HCT116 (cell line): ENCODE measurements around the gene SULT1E1. TPM values are rescaled to one million over a fixed set of nuclear protein-coding genes. Genes with fewer than 3 reads are reported as not detected.
A peak's percentile ranks its signal among the peaks of the same experiment; 100 is the strongest.

Experiments
- ATAC-seq: fragments of 200-7000 bp; cut with Tn5 transposase; 2 replicates; pipeline ENCODE4 v1.9.1; 2020; ENCODE audit warnings: mild to moderate bottlenecking, moderate library complexity
- BruUV-seq: library from RNA; stranded (reverse); fragments of 400-500 nt; replicated peaks from 2 replicates; lab custom pipeline; 2021; lab: Mats Ljungman, UMichigan
- CTCF ChIA-PET: fragments of 300-600 bp; sonication (Branson Sonifier 250); formaldehyde crosslinking; loops from one replicate; lab custom pipeline; 2021; ENCODE audit warnings: antibody characterized with exemption; lab: Charles Lee
- POLR2A ChIA-PET: fragments of 300-600, 350-600 bp; sonication (Branson Sonifier 250); formaldehyde crosslinking; loops from one replicate; lab custom pipeline; 2021; ENCODE audit warnings: antibody characterized with exemption; lab: Charles Lee
- RAD21 ChIA-PET, 2 experiments: fragments of 300-600 bp; sonication (Branson Sonifier 250); formaldehyde crosslinking; loops; one replicate each; lab custom pipeline; 2023; ENCODE audit warnings: low total read pairs in 2 of 2; ENCODE audit not compliant: uncharacterized antibody in 2 of 2, unreplicated experiment in 2 of 2, low non-redundant PET in 1 of 2; lab: Charles Lee
- DNase-seq: peaks from one replicate; pipeline ENCODE4 v3.0.0-alpha.2; 2010; ENCODE audit warnings: low read depth, low spot score
- H2AFZ ChIP-seq: fragments of 200-600 bp; shearing (Covaris generic), sonication (generic); 2 replicates; pipeline ENCODE4 v1.6.1; 2017; ENCODE audit warnings: low read depth, mixed run types, mixed read lengths, antibody characterized with exemption, low read length; ENCODE audit not compliant: poor library complexity, severe bottlenecking
- H3K27ac ChIP-seq: 2 replicates; pipeline ENCODE4 v1.5.1; 2012; ENCODE audit warnings: low read depth, low read length
- H3K27me3 ChIP-seq: fragments of 200-600 bp; sonication (generic); 2 replicates; pipeline ENCODE4 v1.6.1; 2016; ENCODE audit warnings: mixed run types, low read length, mixed read lengths; ENCODE audit not compliant: insufficient read depth
- H3K36me3 ChIP-seq, 2 experiments: fragments of 200-500 bp in 1 of 2; fragments of 200-600 bp in 1 of 2; sonication (Bioruptor generic) in 1 of 2; sonication (generic) in 1 of 2; 2 replicates each; pipeline versions ENCODE4 v1.5.1 to v1.6.1; 2014 to 2016; ENCODE audit warnings: low read length in 2 of 2, inconsistent platforms in 1 of 2, mixed read lengths in 1 of 2, mixed run types in 1 of 2; ENCODE audit not compliant: insufficient read depth in 2 of 2, control insufficient read depth in 1 of 2
- H3K4me1 ChIP-seq, 2 experiments: fragments of 200-600 bp in 1 of 2; sonication (generic) in 1 of 2; 2 replicates each; pipeline versions ENCODE4 v1.5.1 to v1.6.1; 2012 to 2017; ENCODE audit warnings: low read length in 2 of 2, inconsistent platforms in 1 of 2, mild to moderate bottlenecking in 1 of 2, mixed read lengths in 1 of 2, mixed run types in 1 of 2, moderate library complexity in 1 of 2; ENCODE audit not compliant: insufficient read depth in 2 of 2, control insufficient read depth in 1 of 2
- H3K4me2 ChIP-seq: fragments of 200-600 bp; sonication (generic); 2 replicates; pipeline ENCODE4 v1.6.1; 2017; ENCODE audit warnings: mixed run types, low read length, mixed read lengths
- H3K4me3 ChIP-seq, 2 experiments: fragments of 200-600 bp in 1 of 2; sonication (generic) in 1 of 2; replicated peaks in 1 of 2; 2 replicates each; pipeline ENCODE4 v1.5.1; 2011 to 2016; ENCODE audit warnings: low read length in 2 of 2, control low read depth in 1 of 2, low read depth in 1 of 2, mild to moderate bottlenecking in 1 of 2, mixed read lengths in 1 of 2, mixed run types in 1 of 2
- H3K79me2 ChIP-seq: fragments of 200-600 bp; sonication (generic); 2 replicates; pipeline ENCODE4 v1.6.1; 2017; ENCODE audit warnings: mild to moderate bottlenecking, mixed run types, low read length, moderate library complexity, mixed read lengths; ENCODE audit not compliant: insufficient read depth
- H3K9ac ChIP-seq: fragments of 200-600 bp; sonication (generic); 2 replicates; pipeline ENCODE4 v1.6.1; 2016; ENCODE audit warnings: low read length, mixed read lengths
- H3K9me2 ChIP-seq: fragments of 200-600 bp; sonication (generic), shearing (Covaris generic); 2 replicates; pipeline ENCODE4 v1.6.1; 2017; ENCODE audit warnings: mixed run types, mild to moderate bottlenecking, moderate library complexity; ENCODE audit not compliant: insufficient read depth
- H3K9me3 ChIP-seq, 2 experiments: fragments of 200-500 bp in 1 of 2; fragments of 200-600 bp in 1 of 2; sonication (Bioruptor generic) in 1 of 2; sonication (generic) in 1 of 2; 2 replicates each; pipeline ENCODE4 v1.6.1; 2014 to 2017; ENCODE audit warnings: low read length in 2 of 2, mixed read lengths in 2 of 2, inconsistent platforms in 1 of 2, low read depth in 1 of 2, mild to moderate bottlenecking in 1 of 2, mixed run types in 1 of 2, moderate library complexity in 1 of 2; ENCODE audit not compliant: control insufficient read depth in 1 of 2, insufficient read depth in 1 of 2
- H4K20me1 ChIP-seq: fragments of 200-600 bp; sonication (generic), shearing (Covaris generic); 2 replicates; pipeline ENCODE4 v1.6.1; 2017; ENCODE audit warnings: mixed run types, mild to moderate bottlenecking, moderate library complexity; ENCODE audit not compliant: insufficient read depth
- ELF1 ChIP-seq: IDR thresholded peaks from 2 replicates; pipeline ENCODE4 v1.6.1; 2012; ENCODE audit warnings: low read depth, borderline replicate concordance
- MAX ChIP-seq: IDR thresholded peaks from 2 replicates; pipeline ENCODE4 v1.6.1; 2012
- ZBTB33 ChIP-seq: IDR thresholded peaks from 2 replicates; pipeline ENCODE4 v1.6.1; 2011; ENCODE audit warnings: mild to moderate bottlenecking, low read length, moderate library complexity; ENCODE audit not compliant: insufficient replicate concordance; ENCODE audit errors: extremely low read depth
- intact Hi-C: fragments of 100-400 bp; cut with micrococcal nuclease; formaldehyde crosslinking; loops from 2 replicates; pipeline ENCODE4 v1.10.0; 2022
- total RNA-seq: library from RNA; stranded (reverse); gene quantifications from one replicate; pipeline ENCODE4 v1.2.1, GENCODE V29; 2021; ENCODE audit not compliant: unreplicated experiment
- TF ChIP-seq, protein P1 (sequence below): IDR thresholded peaks from 2 replicates; pipeline ENCODE4 v1.6.1; 2012; ENCODE audit warnings: low read depth

Gene SULT1E1
- total RNA-seq, 1 experiment from 2014 or later = not detected

DNA sequence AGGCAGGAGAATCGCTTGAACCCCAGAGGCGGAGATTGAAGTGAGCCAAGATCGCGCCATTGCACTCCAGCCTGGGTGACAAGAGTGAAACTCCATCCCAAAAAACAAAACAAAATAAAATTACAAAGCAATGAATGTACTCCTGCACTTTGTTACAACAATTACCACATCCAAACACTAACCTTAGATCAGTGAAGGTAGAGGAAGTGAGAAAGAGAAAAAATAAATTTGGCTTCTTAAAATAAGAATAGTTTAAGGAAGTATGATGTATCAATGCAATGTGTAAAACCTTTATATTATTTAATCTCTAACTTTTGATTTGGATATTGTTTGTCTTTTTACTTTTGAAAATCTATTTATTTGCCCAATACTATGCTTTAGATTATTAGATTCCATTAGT, 49.2 kb upstream of the SULT1E1 start:
- DNase-seq (no peak), ATAC-seq (no peak)
- no peak for TF ChIP-seq ELF1
- intact Hi-C loops = no loop called here
- Histone ChIP-seq H2AFZ (peak overlapping the region; percentile 36), H3K27ac (no peak overlapping the region), H3K4me2 (no peak overlapping the region), H4K20me1 (no peaks in the 10 kb centered on the region), H3K4me1 (no peaks in the 10 kb centered on the region), H3K9me3 (no peaks in the 10 kb centered on the region), H3K27me3 (no peaks in the 10 kb centered on the region), H3K4me3 (no peak overlapping the region), H3K79me2 (no peaks in the 10 kb centered on the region), H3K9ac (no peak overlapping the region), H3K36me3 (no peaks in the 10 kb centered on the region), H3K9me2 (no peaks in the 10 kb centered on the region)
- ChIA-PET POLR2A (no interaction called here), CTCF (no interaction called here), RAD21 (no interaction called here)
- no TSS peak for BruUV-seq

- no peaks in the 10 kb centered on the region for H3K36me3 ChIP-seq
- intact Hi-C loops = no loop called here
- no TSS peak for BruUV-seq
- no peak overlapping the region for H3K27ac ChIP-seq
- H4K20me1 ChIP-seq = no peaks in the 10 kb centered on the region
- CTCF ChIA-PET = no interaction called here
- H2AFZ ChIP-seq = no peak overlapping the region
- POLR2A ChIA-PET = no interaction called here
- no peak for DNase-seq
- H3K27me3 ChIP-seq = no peaks in the 10 kb centered on the region
- RAD21 ChIA-PET = no interaction called here
- H3K9ac ChIP-seq = no peak overlapping the region
- no peaks in the 10 kb centered on the region for H3K9me2 ChIP-seq
- no peaks in the 10 kb centered on the region for H3K4me1 ChIP-seq
- no peak for ATAC-seq
- H3K4me3 ChIP-seq = no peak overlapping the region
- TF ChIP-seq MAX (no peak), ZBTB33 (no peak), ELF1 (no peak)
- TF ChIP-seq, protein P1, sequence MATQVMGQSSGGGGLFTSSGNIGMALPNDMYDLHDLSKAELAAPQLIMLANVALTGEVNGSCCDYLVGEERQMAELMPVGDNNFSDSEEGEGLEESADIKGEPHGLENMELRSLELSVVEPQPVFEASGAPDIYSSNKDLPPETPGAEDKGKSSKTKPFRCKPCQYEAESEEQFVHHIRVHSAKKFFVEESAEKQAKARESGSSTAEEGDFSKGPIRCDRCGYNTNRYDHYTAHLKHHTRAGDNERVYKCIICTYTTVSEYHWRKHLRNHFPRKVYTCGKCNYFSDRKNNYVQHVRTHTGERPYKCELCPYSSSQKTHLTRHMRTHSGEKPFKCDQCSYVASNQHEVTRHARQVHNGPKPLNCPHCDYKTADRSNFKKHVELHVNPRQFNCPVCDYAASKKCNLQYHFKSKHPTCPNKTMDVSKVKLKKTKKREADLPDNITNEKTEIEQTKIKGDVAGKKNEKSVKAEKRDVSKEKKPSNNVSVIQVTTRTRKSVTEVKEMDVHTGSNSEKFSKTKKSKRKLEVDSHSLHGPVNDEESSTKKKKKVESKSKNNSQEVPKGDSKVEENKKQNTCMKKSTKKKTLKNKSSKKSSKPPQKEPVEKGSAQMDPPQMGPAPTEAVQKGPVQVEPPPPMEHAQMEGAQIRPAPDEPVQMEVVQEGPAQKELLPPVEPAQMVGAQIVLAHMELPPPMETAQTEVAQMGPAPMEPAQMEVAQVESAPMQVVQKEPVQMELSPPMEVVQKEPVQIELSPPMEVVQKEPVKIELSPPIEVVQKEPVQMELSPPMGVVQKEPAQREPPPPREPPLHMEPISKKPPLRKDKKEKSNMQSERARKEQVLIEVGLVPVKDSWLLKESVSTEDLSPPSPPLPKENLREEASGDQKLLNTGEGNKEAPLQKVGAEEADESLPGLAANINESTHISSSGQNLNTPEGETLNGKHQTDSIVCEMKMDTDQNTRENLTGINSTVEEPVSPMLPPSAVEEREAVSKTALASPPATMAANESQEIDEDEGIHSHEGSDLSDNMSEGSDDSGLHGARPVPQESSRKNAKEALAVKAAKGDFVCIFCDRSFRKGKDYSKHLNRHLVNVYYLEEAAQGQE = no peak
- H3K9me3 ChIP-seq = no peaks in the 10 kb centered on the region
- H3K79me2 ChIP-seq = no peaks in the 10 kb centered on the region
- H3K4me2 ChIP-seq = no peak overlapping the region
These were observed 47.2 kb upstream of the SULT1E1 start for GRCh38 chr4:69907151-69907550.
